22Rv1 (cell line): ENCODE results near the gene IER5.

ENCODE experiments used
- ZFX ChIP-seq: fragments of 450-650 bp; IDR thresholded peaks from 2 replicates; pipeline ENCODE4 v1.6.1; 2017; ENCODE audit warnings: antibody characterized with exemption, borderline replicate concordance
- TF ChIP-seq, protein P1 (sequence below): fragments of 450-650 bp; IDR thresholded peaks from 2 replicates; pipeline ENCODE4 v1.5.1; 2017; ENCODE audit warnings: mild to moderate bottlenecking

DNA sequence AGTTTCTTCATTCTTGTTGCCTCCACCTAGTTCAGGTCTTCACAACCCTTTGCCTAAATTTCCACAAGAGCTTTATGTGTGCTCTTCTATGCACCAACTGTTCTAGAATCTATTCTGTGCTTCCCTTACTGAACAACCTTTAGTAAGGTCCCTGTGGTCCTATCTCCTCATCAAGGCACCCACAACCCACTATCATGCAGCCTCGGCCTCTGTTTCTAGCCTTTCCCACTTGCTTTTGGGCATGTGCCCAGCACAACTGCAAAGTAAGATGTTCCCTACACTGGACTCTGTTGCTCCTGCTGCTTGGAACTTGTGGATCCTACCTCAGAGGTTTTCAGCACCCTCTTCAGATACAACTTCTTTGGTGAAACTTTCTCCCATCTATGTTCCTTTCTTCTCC lies 2.4 kb upstream of the IER5 start:
- TF ChIP-seq, protein P1, sequence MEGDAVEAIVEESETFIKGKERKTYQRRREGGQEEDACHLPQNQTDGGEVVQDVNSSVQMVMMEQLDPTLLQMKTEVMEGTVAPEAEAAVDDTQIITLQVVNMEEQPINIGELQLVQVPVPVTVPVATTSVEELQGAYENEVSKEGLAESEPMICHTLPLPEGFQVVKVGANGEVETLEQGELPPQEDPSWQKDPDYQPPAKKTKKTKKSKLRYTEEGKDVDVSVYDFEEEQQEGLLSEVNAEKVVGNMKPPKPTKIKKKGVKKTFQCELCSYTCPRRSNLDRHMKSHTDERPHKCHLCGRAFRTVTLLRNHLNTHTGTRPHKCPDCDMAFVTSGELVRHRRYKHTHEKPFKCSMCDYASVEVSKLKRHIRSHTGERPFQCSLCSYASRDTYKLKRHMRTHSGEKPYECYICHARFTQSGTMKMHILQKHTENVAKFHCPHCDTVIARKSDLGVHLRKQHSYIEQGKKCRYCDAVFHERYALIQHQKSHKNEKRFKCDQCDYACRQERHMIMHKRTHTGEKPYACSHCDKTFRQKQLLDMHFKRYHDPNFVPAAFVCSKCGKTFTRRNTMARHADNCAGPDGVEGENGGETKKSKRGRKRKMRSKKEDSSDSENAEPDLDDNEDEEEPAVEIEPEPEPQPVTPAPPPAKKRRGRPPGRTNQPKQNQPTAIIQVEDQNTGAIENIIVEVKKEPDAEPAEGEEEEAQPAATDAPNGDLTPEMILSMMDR: no peak
- TF ChIP-seq ZFX: no peak
